WI38 (cell line): ENCODE results near the gene RNF113A.

Experiments
- H3K4me3 ChIP-seq: 2 replicates; pipeline ENCODE4 v1.5.1; 2011; ENCODE audit warnings: low read depth, mild to moderate bottlenecking, control low read depth, low read length
- CTCF ChIP-seq: IDR thresholded peaks from 2 replicates; pipeline ENCODE4 v1.5.1; 2012; ENCODE audit warnings: low read depth, mild to moderate bottlenecking, control low read depth, low read length

Gene RNF113A

GRCh38 chrX:119887721-119888425, 16.3 kb upstream of the RNF113A start:
- TF ChIP-seq CTCF = peak; percentile 74
- H3K4me3 ChIP-seq = peak overlapping the region; percentile 49

- H3K4me3 ChIP-seq = no peak overlapping the region
- TF ChIP-seq CTCF = no peak
Observed at GRCh38 chrX:119885554-119886428, 14.3 kb upstream of the RNF113A start.

GRCh38 chrX:119880552-119881437, 9.3 kb upstream of the RNF113A start:
- peak; percentile 67 for TF ChIP-seq CTCF
- H3K4me3 ChIP-seq = no peak overlapping the region

GRCh38 chrX:119880076-119880475, 8.5 kb upstream of the RNF113A start:
- no peak for TF ChIP-seq CTCF
- H3K4me3 ChIP-seq = no peak overlapping the region

GRCh38 chrX:119878740-119879139, 7.2 kb upstream of the RNF113A start:
- TF ChIP-seq CTCF = no peak
- no peak overlapping the region for H3K4me3 ChIP-seq

GRCh38 chrX:119871245-119871598, 311 bp downstream of the RNF113A start:
- TF ChIP-seq CTCF = no peak
- H3K4me3 ChIP-seq = peak overlapping the region; percentile 77
